HepG2 (cell line): ENCODE measurements around the gene DGKD. TPM values are rescaled to one million over a fixed set of nuclear protein-coding genes. Genes with fewer than 3 reads are reported as not detected.

Source experiments
- ATAC-seq: fragments of 200-7000 bp; cut with Tn5 transposase; 3 replicates; pipeline ENCODE4 v1.9.1; 2020; ENCODE audit warnings: mild to moderate bottlenecking, moderate library complexity
- BruUV-seq: library from RNA; stranded (reverse); fragments of 400-500 nt; replicated peaks from 2 replicates; lab custom pipeline; 2021; lab: Mats Ljungman, UMichigan
- CTCF ChIA-PET: fragments of 300-600 bp; formaldehyde crosslinking; extraction: SDS; loops from one replicate; lab custom pipeline; 2021; ENCODE audit warnings: low total read pairs, inconsistent platforms, low intra/inter-chr PET ratio; lab: Yijun Ruan, JAX
- POLR2A ChIA-PET: fragments of 350-600 bp; sonication (Branson Sonifier 250); formaldehyde crosslinking; loops from one replicate; lab custom pipeline; 2020; ENCODE audit warnings: antibody characterized with exemption, inconsistent platforms; lab: Yijun Ruan, JAX
- DNase-seq: peaks from one replicate; pipeline ENCODE4 v3.0.0-alpha.2; 2015; ENCODE audit warnings: low spot score
- FAIRE-seq: peaks from 3 replicates; lab custom pipeline; 2011; peaks lifted over from hg19 to GRCh38; lab: Jason Lieb, UNC
- H2AFZ ChIP-seq: one replicate; pipeline ENCODE4 v1.6.1; 2011; ENCODE audit warnings: low read length, inconsistent platforms
- H3K27ac ChIP-seq: fragments of 300-600 bp; 3 replicates; pipeline ENCODE4 v1.8.0; 2011; ENCODE audit warnings: mixed run types, mild to moderate bottlenecking, mixed read lengths, low read length, inconsistent platforms; ENCODE audit not compliant: insufficient read depth; ENCODE audit errors: extremely low read length
- H3K27me3 ChIP-seq, 2 experiments: fragments of 200-600 bp in 1 of 2; 2 replicates in 1 of 2; 3 replicates in 1 of 2; pipeline versions ENCODE4 v1.6.0 to v1.8.0; 2011; ENCODE audit warnings: low read length in 2 of 2, mild to moderate bottlenecking in 2 of 2, moderate library complexity in 2 of 2, inconsistent platforms in 1 of 2; ENCODE audit not compliant: insufficient read depth in 2 of 2, control insufficient read depth in 1 of 2
- H3K36me3 ChIP-seq, 2 experiments: fragments of 200-600 bp in 1 of 2; replicated peaks in 1 of 2; 2 replicates in 1 of 2; 3 replicates in 1 of 2; pipeline versions ENCODE4 v1.5.1 to v1.8.0; 2011; ENCODE audit warnings: low read length in 2 of 2, inconsistent platforms in 1 of 2; ENCODE audit not compliant: insufficient read depth in 2 of 2, control insufficient read depth in 1 of 2
- H3K4me1 ChIP-seq: 2 replicates; pipeline ENCODE4 v1.5.1; 2012; ENCODE audit warnings: low read length, inconsistent platforms; ENCODE audit not compliant: insufficient read depth
- H3K4me2 ChIP-seq: 2 replicates; pipeline ENCODE4 v1.6.0; 2011; ENCODE audit warnings: low read depth, low read length, inconsistent platforms
- H3K4me3 ChIP-seq, 3 experiments: fragments of 200-600 bp in 1 of 3; sonication (generic), shearing (Covaris generic) in 1 of 3; replicated peaks in 1 of 3; 2 replicates each; pipeline ENCODE4 v1.5.1; 2011 to 2016; ENCODE audit warnings: low read length in 3 of 3, inconsistent platforms in 2 of 3, low read depth in 2 of 3, mild to moderate bottlenecking in 2 of 3, control low read depth in 1 of 3, mixed read lengths in 1 of 3; ENCODE audit not compliant: insufficient read depth in 1 of 3
- H3K79me2 ChIP-seq: one replicate; pipeline ENCODE4 v1.6.1; 2011; ENCODE audit warnings: low read length, inconsistent platforms; ENCODE audit not compliant: insufficient read depth
- H3K9ac ChIP-seq: 2 replicates; pipeline ENCODE4 v1.6.0; 2011; ENCODE audit warnings: mild to moderate bottlenecking, low read depth, low read length, inconsistent platforms; ENCODE audit not compliant: insufficient read depth
- H3K9me3 ChIP-seq: 2 replicates; pipeline ENCODE4 v1.5.1; 2012; ENCODE audit warnings: mild to moderate bottlenecking, low read length
- H4K20me1 ChIP-seq: 2 replicates; pipeline ENCODE4 v1.6.0; 2011; ENCODE audit warnings: inconsistent platforms, mild to moderate bottlenecking, low read length, moderate library complexity; ENCODE audit not compliant: insufficient read depth
- ATF7 ChIP-seq, 2 experiments: fragments of 450-650 bp in 1 of 2; sonication (generic) in 1 of 2; formaldehyde crosslinking in 1 of 2; IDR thresholded peaks; 2 replicates each; pipeline versions ENCODE4 v1.4.0 to v1.6.1; 2016 to 2020; ENCODE audit warnings: antibody characterized with exemption in 1 of 2, mild to moderate bottlenecking in 1 of 2, missing genetic modification reagents in 1 of 2
- CSRNP2 ChIP-seq: sonication (generic); formaldehyde crosslinking; conservative IDR thresholded peaks from 2 replicates; pipeline ENCODE4 v1.8.0; 2022; ENCODE audit warnings: low read depth, missing genetic modification reagents
- HNRNPLL ChIP-seq: fragments of 200-400 bp; formaldehyde crosslinking; IDR thresholded peaks from 2 replicates; pipeline ENCODE4 v1.6.1; 2017; ENCODE audit warnings: mild to moderate bottlenecking, low read depth, low read length; ENCODE audit not compliant: poor library complexity, severe bottlenecking
- HOXA3 ChIP-seq: sonication (generic); formaldehyde crosslinking; IDR thresholded peaks from 2 replicates; pipeline ENCODE4 v1.5.0; 2020; ENCODE audit warnings: missing genetic modification reagents
- HOXA5 ChIP-seq: sonication (generic); formaldehyde crosslinking; IDR thresholded peaks from 2 replicates; pipeline ENCODE4 v1.4.0; 2020; ENCODE audit warnings: missing genetic modification reagents
- PBX2 ChIP-seq: IDR thresholded peaks from 2 replicates; pipeline ENCODE4 v1.6.1; 2016; ENCODE audit warnings: control low read depth
- SMAD9 ChIP-seq: sonication (generic); formaldehyde crosslinking; IDR thresholded peaks from 2 replicates; pipeline ENCODE4 v1.5.1; 2020; ENCODE audit warnings: mild to moderate bottlenecking, missing genetic modification reagents
- ZNF674 ChIP-seq: sonication (generic); formaldehyde crosslinking; IDR thresholded peaks from 2 replicates; pipeline ENCODE4 v1.5.0; 2020; ENCODE audit warnings: low read depth, mild to moderate bottlenecking, missing genetic modification reagents
- WGBS: methylation state at CpG from one replicate; pipeline ENCODE4 v1.1.6; 2017; ENCODE audit warnings: low lambda C conversion rate; 5-methylcytosine and 5-hydroxymethylcytosine counted together
- in situ Hi-C: cut with HindIII; loops from 2 replicates; pipeline ENCODE4 v1.10.0; 2017; ENCODE audit warnings: low pct_unique_long_range_greater_than_20kb; ENCODE audit not compliant: extremely low pct_ligation_motif_present
- intact Hi-C: fragments of 100-400 bp; cut with micrococcal nuclease; formaldehyde crosslinking; loops from one replicate; pipeline ENCODE4 v1.10.0; 2022; ENCODE audit not compliant: unreplicated experiment
- polyA plus RNA-seq, 8 experiments: library from polyadenylated mRNA; depleted of rRNA in 3 of 8; stranded (reverse) in 7 of 8; unstranded in 1 of 8; fragments of >200 nt; fragmentation: Illumina TruSeq in 4 of 8; extraction: Trizol in 4 of 8; gene quantifications; 2 replicates each; pipeline versions ENCODE4 v1.2.1 to v1.2.3, GENCODE V29; 2011 to 2016; ENCODE audit warnings: low read depth in 4 of 8, missing spikeins in 1 of 8, mixed read lengths in 1 of 8; ENCODE audit not compliant: insufficient read depth in 1 of 8
- total RNA-seq, 5 experiments: library from RNA; depleted of rRNA; stranded (reverse); fragments of >200 nt; fragmentation: Illumina TruSeq; extraction: Trizol; gene quantifications; 2 replicates each; pipeline ENCODE4 v1.2.3, GENCODE V29; 2016; ENCODE audit warnings: low read depth in 1 of 5
- TF ChIP-seq, protein P1 (sequence below): sonication (generic); formaldehyde crosslinking; IDR thresholded peaks from 2 replicates; pipeline ENCODE4 v1.8.0; 2022; ENCODE audit warnings: mild to moderate bottlenecking, missing genetic modification reagents, moderate library complexity
- TF ChIP-seq, protein P2 (sequence below): sonication (generic); formaldehyde crosslinking; IDR thresholded peaks from 2 replicates; pipeline ENCODE4 v1.5.0; 2020; ENCODE audit warnings: mild to moderate bottlenecking, low read depth, missing genetic modification reagents, borderline replicate concordance
- TF ChIP-seq, protein P3 (sequence below): IDR thresholded peaks from 2 replicates; pipeline ENCODE4 v1.6.1; 2012; ENCODE audit warnings: low read depth, low read length, improper control_type of control experiment
- TF ChIP-seq, protein P4 (sequence below): sonication (generic); formaldehyde crosslinking; IDR thresholded peaks from 2 replicates; pipeline ENCODE4 v1.4.0; 2020; ENCODE audit warnings: missing genetic modification reagents
- TF ChIP-seq, protein P5 (sequence below): IDR thresholded peaks from 2 replicates; pipeline ENCODE4 v1.6.1; 2016; ENCODE audit warnings: low read depth

DGKD gene
- total and polyA plus RNA-seq, 2 of the 13 experiments (the other 11 are each of a cell fraction or from before 2014, with no cell fraction given): 24.5 to 33.2 TPM

- FAIRE-seq: no peak
- no peak overlapping the region for H2AFZ ChIP-seq
- peaks cover 14% of the 10 kb centered on the region for H3K79me2 ChIP-seq
- H3K4me3 ChIP-seq: no peak overlapping the region
- H3K9ac ChIP-seq: no peak overlapping the region
- 0 out of 2 replicates have a peak, but pooled peaks cover 3% of the 10 kb centered on the region for H4K20me1 ChIP-seq
- no peak for ATAC-seq
- ChIA-PET POLR2A (no interaction called here), CTCF (no interaction called here)
- H3K4me1 ChIP-seq: peaks cover 11% of the 10 kb centered on the region
- in situ Hi-C loops (no loop called here), intact Hi-C loops (no loop called here)
- H3K36me3 ChIP-seq: no peaks in the 10 kb centered on the region
- H3K9me3 ChIP-seq: no peaks in the 10 kb centered on the region
- no TSS peak for BruUV-seq
- 94% methylated on average over 6 of the region's 7 CpGs for WGBS
- no peak for DNase-seq
- no peak overlapping the region for H3K4me2 ChIP-seq
- no peak overlapping the region for H3K27ac ChIP-seq
- H3K27me3 ChIP-seq: no peaks in the 10 kb centered on the region
- TF ChIP-seq CSRNP2 (CRISPR knock-in tag) (no peak), PBX2 (CRISPR knock-in tag) (no peak), HNRNPLL (no peak), HOXA5 (CRISPR knock-in tag) (no peak), ZNF674 (no peak), ATF7 (IDR thresholded peaks at IDR 0.05) (no peak), ATF7 (CRISPR knock-in tag; IDR thresholded peaks at IDR 0.05) (no peak), SMAD9 (no peak), HOXA3 (CRISPR knock-in tag) (no peak)
- TF ChIP-seq, protein P1, sequence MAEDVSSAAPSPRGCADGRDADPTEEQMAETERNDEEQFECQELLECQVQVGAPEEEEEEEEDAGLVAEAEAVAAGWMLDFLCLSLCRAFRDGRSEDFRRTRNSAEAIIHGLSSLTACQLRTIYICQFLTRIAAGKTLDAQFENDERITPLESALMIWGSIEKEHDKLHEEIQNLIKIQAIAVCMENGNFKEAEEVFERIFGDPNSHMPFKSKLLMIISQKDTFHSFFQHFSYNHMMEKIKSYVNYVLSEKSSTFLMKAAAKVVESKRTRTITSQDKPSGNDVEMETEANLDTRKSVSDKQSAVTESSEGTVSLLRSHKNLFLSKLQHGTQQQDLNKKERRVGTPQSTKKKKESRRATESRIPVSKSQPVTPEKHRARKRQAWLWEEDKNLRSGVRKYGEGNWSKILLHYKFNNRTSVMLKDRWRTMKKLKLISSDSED: no peak
- TF ChIP-seq, protein P2, sequence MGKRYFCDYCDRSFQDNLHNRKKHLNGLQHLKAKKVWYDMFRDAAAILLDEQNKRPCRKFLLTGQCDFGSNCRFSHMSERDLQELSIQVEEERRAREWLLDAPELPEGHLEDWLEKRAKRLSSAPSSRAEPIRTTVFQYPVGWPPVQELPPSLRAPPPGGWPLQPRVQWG (CRISPR knock-in tag): no peak
- TF ChIP-seq, protein P3, sequence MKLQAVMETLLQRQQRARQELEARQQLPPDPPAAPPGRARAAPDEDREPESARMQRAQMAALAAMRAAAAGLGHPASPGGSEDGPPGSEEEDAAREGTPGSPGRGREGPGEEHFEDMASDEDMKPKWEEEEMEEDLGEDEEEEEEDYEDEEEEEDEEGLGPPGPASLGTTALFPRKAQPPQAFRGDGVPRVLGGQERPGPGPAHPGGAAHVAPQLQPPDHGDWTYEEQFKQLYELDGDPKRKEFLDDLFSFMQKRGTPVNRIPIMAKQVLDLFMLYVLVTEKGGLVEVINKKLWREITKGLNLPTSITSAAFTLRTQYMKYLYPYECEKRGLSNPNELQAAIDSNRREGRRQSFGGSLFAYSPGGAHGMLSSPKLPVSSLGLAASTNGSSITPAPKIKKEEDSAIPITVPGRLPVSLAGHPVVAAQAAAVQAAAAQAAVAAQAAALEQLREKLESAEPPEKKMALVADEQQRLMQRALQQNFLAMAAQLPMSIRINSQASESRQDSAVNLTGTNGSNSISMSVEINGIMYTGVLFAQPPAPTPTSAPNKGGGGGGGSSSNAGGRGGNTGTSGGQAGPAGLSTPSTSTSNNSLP: no peak
- TF ChIP-seq, protein P4, sequence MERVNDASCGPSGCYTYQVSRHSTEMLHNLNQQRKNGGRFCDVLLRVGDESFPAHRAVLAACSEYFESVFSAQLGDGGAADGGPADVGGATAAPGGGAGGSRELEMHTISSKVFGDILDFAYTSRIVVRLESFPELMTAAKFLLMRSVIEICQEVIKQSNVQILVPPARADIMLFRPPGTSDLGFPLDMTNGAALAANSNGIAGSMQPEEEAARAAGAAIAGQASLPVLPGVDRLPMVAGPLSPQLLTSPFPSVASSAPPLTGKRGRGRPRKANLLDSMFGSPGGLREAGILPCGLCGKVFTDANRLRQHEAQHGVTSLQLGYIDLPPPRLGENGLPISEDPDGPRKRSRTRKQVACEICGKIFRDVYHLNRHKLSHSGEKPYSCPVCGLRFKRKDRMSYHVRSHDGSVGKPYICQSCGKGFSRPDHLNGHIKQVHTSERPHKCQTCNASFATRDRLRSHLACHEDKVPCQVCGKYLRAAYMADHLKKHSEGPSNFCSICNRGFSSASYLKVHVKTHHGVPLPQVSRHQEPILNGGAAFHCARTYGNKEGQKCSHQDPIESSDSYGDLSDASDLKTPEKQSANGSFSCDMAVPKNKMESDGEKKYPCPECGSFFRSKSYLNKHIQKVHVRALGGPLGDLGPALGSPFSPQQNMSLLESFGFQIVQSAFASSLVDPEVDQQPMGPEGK (CRISPR knock-in tag): no peak
- TF ChIP-seq, protein P5, sequence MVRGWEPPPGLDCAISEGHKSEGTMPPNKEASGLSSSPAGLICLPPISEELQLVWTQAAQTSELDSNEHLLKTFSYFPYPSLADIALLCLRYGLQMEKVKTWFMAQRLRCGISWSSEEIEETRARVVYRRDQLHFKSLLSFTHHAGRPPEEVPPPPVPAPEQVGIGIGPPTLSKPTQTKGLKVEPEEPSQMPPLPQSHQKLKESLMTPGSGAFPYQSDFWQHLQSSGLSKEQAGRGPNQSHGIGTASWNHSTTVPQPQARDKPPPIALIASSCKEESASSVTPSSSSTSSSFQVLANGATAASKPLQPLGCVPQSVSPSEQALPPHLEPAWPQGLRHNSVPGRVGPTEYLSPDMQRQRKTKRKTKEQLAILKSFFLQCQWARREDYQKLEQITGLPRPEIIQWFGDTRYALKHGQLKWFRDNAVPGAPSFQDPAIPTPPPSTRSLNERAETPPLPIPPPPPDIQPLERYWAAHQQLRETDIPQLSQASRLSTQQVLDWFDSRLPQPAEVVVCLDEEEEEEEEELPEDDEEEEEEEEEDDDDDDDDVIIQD (CRISPR knock-in tag): no peak
Measured at GRCh38 chr2:233428438-233428837, 74.1 kb downstream of the DGKD start.
